Left ventricle myocardium inferior (tissue), 1 donor: ENCODE data around the gene DENND1A. TPM values are rescaled to one million over a fixed set of nuclear protein-coding genes. Genes with fewer than 3 reads are reported as not detected.

Experiments
- DNase-seq: peaks from one replicate; pipeline ENCODE4 v3.0.0-alpha.2; 2020
- H3K27ac ChIP-seq: fragments of 200-600 bp; replicated peaks from 2 replicates; pipeline ENCODE4 v1.8.0; 2021
- H3K27me3 ChIP-seq: fragments of 200-600 bp; 2 replicates; pipeline ENCODE4 v1.8.0; 2021; ENCODE audit warnings: low read depth
- H3K36me3 ChIP-seq: fragments of 200-600 bp; 2 replicates; pipeline ENCODE4 v1.8.0; 2021
- H3K4me1 ChIP-seq: fragments of 200-600 bp; 2 replicates; pipeline ENCODE4 v1.8.0; 2021
- H3K4me3 ChIP-seq: fragments of 200-600 bp; 2 replicates; pipeline ENCODE4 v1.8.0; 2021; ENCODE audit warnings: mild to moderate bottlenecking, moderate library complexity
- H3K9me3 ChIP-seq: fragments of 200-600 bp; replicated peaks from 2 replicates; pipeline ENCODE4 v1.8.0; 2021
- intact Hi-C: fragments of 100-400 bp; cut with micrococcal nuclease; formaldehyde crosslinking; loops from one replicate; pipeline ENCODE4 v1.11.0; 2022
- total RNA-seq: library from RNA; stranded (reverse); fragmentation: NEBNext Ultra II Directional; extraction: Animal tissue kit (Norgen Biotek cat#: 25700); gene quantifications from one replicate; pipeline ENCODE4 v1.2.1, GENCODE V29; 2021
- TF ChIP-seq, protein P1 (sequence below): fragments of 200-600 bp; IDR thresholded peaks from 2 replicates; pipeline ENCODE4 v1.8.0; 2021; ENCODE audit warnings: antibody characterized with exemption, mild to moderate bottlenecking, borderline replicate concordance
- donor health status: DM: no; HTN: yes; CAD: no; lungs with severe emphysema.

The DENND1A gene
- total RNA-seq, 1 donor from 2014 or later, result 12.2 TPM

DNA sequence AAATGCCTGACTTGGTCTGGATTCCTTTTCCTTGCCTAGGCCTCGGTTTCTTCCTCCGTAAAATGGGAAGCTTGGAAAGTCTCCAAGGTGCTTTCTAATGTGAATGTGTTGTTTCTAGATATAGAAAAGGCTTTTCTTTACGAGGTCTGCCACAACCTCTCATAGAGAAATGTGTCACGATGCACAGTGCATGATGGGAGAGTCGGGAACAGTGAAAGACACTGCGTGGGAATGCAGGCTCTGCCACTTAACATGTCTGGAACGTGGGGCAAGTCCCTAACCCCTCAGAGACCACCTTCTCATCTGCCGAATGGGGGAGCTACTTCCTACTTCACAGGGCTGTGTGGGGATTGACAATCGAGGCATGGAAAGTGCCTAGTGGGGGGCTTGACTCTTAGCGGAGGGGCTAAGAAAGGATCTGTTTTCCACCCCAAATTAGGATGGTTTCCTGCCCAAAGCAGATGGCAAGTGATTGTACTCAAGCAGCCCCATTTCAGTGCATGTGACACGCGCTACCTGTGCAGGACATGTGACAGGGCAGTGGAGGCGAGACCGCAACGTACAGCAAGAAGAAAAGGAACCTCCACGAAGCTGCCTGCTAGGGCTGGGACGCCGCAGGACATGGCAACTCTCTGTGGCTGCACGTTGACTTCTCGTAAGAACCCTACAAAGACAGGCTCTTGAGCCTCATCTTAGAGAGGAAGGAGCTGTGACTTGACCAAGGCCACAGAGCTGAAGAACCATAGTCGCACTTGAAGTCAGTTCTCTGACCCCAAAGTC lies 458.7 kb downstream of the DENND1A start:
- H3K9me3 ChIP-seq, result no peaks in the 10 kb centered on the region
- no peaks in the 10 kb centered on the region for H3K27me3 ChIP-seq
- H3K36me3 ChIP-seq, result no peaks in the 10 kb centered on the region
- TF ChIP-seq, protein P1, sequence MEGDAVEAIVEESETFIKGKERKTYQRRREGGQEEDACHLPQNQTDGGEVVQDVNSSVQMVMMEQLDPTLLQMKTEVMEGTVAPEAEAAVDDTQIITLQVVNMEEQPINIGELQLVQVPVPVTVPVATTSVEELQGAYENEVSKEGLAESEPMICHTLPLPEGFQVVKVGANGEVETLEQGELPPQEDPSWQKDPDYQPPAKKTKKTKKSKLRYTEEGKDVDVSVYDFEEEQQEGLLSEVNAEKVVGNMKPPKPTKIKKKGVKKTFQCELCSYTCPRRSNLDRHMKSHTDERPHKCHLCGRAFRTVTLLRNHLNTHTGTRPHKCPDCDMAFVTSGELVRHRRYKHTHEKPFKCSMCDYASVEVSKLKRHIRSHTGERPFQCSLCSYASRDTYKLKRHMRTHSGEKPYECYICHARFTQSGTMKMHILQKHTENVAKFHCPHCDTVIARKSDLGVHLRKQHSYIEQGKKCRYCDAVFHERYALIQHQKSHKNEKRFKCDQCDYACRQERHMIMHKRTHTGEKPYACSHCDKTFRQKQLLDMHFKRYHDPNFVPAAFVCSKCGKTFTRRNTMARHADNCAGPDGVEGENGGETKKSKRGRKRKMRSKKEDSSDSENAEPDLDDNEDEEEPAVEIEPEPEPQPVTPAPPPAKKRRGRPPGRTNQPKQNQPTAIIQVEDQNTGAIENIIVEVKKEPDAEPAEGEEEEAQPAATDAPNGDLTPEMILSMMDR, result no peak
- no peak overlapping the region for H3K4me3 ChIP-seq
- no peak overlapping the region for H3K27ac ChIP-seq
- intact Hi-C loops, result no loop called here
- DNase-seq, result no peak
- H3K4me1 ChIP-seq, result peaks cover 12% of the 10 kb centered on the region

DNA sequence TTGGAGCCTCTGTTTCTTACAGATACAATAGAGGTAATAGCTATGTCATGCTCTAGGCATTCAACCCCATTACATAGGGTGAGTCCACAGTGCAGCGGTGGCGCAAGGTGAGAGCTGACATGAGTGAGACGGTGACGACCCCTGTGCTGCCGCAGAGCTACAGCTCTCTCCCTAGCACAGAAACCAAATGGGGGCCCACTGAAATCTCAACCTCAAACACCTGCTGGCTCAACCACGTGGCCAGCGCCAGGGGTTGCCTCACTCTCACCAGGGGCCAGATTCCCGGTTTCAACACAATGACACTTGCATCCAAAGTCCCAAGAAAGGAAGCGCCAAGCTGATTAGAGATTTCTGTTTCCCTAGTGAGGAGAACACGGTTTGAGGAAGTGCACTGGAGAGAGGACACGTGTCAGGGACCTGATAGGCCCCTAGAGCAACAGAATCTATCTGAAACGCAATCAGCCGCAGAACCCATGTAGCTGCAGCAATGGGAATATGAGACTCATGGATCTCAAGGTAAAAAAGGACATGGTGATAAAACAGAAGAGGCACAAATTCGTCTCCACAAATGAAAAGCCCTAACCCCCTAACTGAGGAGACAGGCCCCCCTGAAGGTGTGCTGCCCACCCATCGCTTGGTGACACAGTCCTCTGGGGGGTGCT lies 459.7 kb downstream of the DENND1A start:
- Histone ChIP-seq H3K4me1 (peaks cover 12% of the 10 kb centered on the region), H3K27me3 (no peaks in the 10 kb centered on the region), H3K9me3 (no peaks in the 10 kb centered on the region), H3K36me3 (no peaks in the 10 kb centered on the region), H3K27ac (no peak overlapping the region), H3K4me3 (no peak overlapping the region)
- TF ChIP-seq, protein P1, result no peak
- no peak for DNase-seq
- intact Hi-C loops, result no loop called here

DNA sequence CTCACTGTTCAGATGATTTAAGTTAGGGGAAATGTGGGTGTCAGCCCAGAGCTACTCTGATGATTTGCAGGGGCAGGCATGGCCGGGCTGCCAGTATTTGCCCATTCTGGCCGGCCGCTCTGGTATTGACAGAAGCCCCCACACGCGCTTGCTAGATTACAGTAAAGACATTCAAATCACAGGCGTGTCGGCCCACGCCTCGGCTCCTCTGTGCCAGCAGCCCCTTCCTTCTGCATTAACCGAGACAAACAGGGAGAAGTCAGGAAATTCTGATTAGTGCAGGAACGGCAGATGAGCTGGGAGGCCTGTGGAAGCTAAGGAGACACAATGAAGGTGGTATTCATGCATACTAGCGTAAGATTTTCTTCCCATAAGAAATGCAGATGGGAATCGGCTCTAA lies 460.6 kb downstream of the DENND1A start:
- intact Hi-C loops, result no loop called here
- Histone ChIP-seq H3K36me3 (no peaks in the 10 kb centered on the region), H3K27ac (no peak overlapping the region), H3K9me3 (no peaks in the 10 kb centered on the region), H3K4me3 (no peak overlapping the region), H3K27me3 (no peaks in the 10 kb centered on the region), H3K4me1 (peaks cover 12% of the 10 kb centered on the region)
- TF ChIP-seq, protein P1, result no peak
- DNase-seq, result no peak

GRCh38 chr9:123468541-123468940 lies 461.4 kb downstream of the DENND1A start:
- Histone ChIP-seq H3K4me3 (no peak overlapping the region), H3K27ac (no peak overlapping the region), H3K9me3 (no peaks in the 10 kb centered on the region), H3K27me3 (no peaks in the 10 kb centered on the region), H3K36me3 (no peaks in the 10 kb centered on the region), H3K4me1 (peaks cover 10% of the 10 kb centered on the region)
- intact Hi-C loops, result no loop called here
- DNase-seq, result no peak
- TF ChIP-seq, protein P1, result no peak

DNA sequence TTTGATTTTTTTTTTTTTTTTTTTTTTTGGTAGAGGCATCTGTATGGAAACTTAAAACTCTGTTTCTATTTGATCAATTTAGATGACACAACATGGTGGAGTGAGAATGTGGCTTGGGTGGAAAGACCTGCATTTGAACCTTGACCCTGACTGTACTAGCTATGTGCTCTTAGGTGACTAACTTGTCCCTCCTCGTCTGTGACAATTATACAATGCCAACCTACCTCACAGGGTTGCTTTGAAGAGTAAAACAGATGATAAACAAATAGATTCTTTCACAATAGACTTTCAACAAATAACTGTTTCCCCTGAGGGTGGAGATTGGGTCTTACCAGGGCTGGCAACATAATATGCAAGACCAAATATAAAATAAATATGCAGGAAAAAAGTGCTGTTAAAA lies 464.6 kb downstream of the DENND1A start:
- Histone ChIP-seq H3K36me3 (no peaks in the 10 kb centered on the region), H3K27me3 (no peaks in the 10 kb centered on the region), H3K9me3 (no peaks in the 10 kb centered on the region), H3K4me3 (no peak overlapping the region), H3K27ac (no peak overlapping the region), H3K4me1 (no peaks in the 10 kb centered on the region)
- intact Hi-C loops, result no loop called here
- DNase-seq, result no peak
- TF ChIP-seq, protein P1, result no peak
